ENCODE results near the gene COX5B. TPM values are rescaled to one million over a fixed set of nuclear protein-coding genes. Genes with fewer than 3 reads are reported as not detected.

COX5B gene
- polyA plus RNA-seq, 1 donor (not counting 4 experiments of a cell fraction or from before 2014, with no cell fraction given) = 311 TPM

DNA sequence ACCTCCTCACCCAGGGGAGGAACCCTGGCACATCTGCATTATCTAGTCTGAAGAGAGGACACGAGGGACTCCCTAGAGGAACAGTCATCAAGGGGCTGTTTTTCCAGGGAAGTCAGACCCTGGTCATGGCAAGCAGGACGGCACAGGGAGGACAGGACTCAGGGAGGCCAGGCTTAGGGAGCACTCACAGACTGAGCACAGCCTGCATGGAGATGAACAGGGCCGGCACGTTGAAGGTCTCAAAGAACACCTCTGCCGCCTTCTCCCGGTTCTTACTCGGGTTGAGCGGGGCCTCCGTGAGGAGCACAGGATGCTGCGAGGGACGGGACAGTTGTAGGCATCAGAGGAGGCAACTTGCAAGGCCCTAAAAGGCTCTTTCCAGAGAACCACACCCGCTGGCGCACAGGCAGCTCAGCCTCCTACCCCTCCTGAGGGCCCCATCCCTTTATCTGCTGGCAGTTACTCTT, 12.9 kb downstream of the COX5B start:
- dilution Hi-C loops (cut with MboI; ENCODE audit: extremely low pct_ligation_motif_present, low sequenced_read_pairs) = no loop called here
- Histone ChIP-seq H3K4me1 (ENCODE audit: control insufficient read depth, extremely low read depth, insufficient read depth, low read length) (peaks cover 9% of the 10 kb centered on the region), H3K36me3 (ENCODE audit: control insufficient read depth in 2 of 2, extremely low read depth in 1 of 2, insufficient read depth in 2 of 2, low read length in 2 of 2) (peaks cover 16 to 23% of the 10 kb centered on the region in 2 experiments), H3K27me3 (ENCODE audit: control insufficient read depth, extremely low read depth, insufficient read depth, low read length) (no peaks in the 10 kb centered on the region), H3K4me2 (ENCODE audit: control insufficient read depth, extremely low read depth, insufficient read depth, low read depth, low read length) (no peak overlapping the region), H2AFZ (ENCODE audit: control insufficient read depth, low read length) (no peak overlapping the region), H3K4me3 (ENCODE audit: control insufficient read depth in 2 of 3, extremely low read depth in 1 of 3, insufficient read depth in 2 of 3, low read depth in 1 of 3, low read length in 3 of 3) (no peak overlapping the region), H3K9ac (ENCODE audit: control insufficient read depth, extremely low read depth, insufficient read depth, low read length) (no peak overlapping the region), H3K79me2 (ENCODE audit: control insufficient read depth, insufficient read depth, low read length) (peaks cover 26% of the 10 kb centered on the region), H3K27ac (ENCODE audit: control insufficient read depth, insufficient read depth, low read length) (no peak overlapping the region), H4K20me1 (ENCODE audit: control insufficient read depth, extremely low read depth, insufficient read depth, low read length) (no peaks in the 10 kb centered on the region), H3K9me1 (ENCODE audit: control insufficient read depth, extremely low read depth, insufficient read depth, low read length) (no peaks in the 10 kb centered on the region), H3K9me3 (ENCODE audit: control insufficient read depth, low read depth, low read length) (peaks cover 2% of the 10 kb centered on the region)
- FAIRE-seq (no peak), DNase-seq (ENCODE audit: low read depth, low spot score) (no peak)
- TF ChIP-seq EZH2 (IDR thresholded peaks at IDR 0.05; ENCODE audit: low read length) = no peak
- TF ChIP-seq CTCF (optimal IDR thresholded peaks at IDR 0.05 in 1 of 3, IDR thresholded peaks at IDR 0.05 in 1 of 3, conservative IDR thresholded peaks at IDR 0.05 in 1 of 3; ENCODE audit: extremely low read depth in 1 of 3, insufficient read depth in 2 of 3, low read length in 3 of 3) = no peak

- H2AFZ ChIP-seq (ENCODE audit: control insufficient read depth, low read length) = no peak overlapping the region
- DNase-seq (ENCODE audit: low read depth, low spot score) (no peak), FAIRE-seq (no peak)
- dilution Hi-C loops (cut with MboI; ENCODE audit: extremely low pct_ligation_motif_present, low sequenced_read_pairs) = no loop called here
- H3K79me2 ChIP-seq (ENCODE audit: control insufficient read depth, insufficient read depth, low read length) = peaks cover 26% of the 10 kb centered on the region
- no peaks in the 10 kb centered on the region for H3K9me3 ChIP-seq (ENCODE audit: control insufficient read depth, low read depth, low read length)
- H3K27ac ChIP-seq (ENCODE audit: control insufficient read depth, insufficient read depth, low read length) = no peak overlapping the region
- H3K4me3 ChIP-seq (ENCODE audit: control insufficient read depth in 2 of 3, extremely low read depth in 1 of 3, insufficient read depth in 2 of 3, low read depth in 1 of 3, low read length in 3 of 3) = no peak overlapping the region
- H4K20me1 ChIP-seq (ENCODE audit: control insufficient read depth, extremely low read depth, insufficient read depth, low read length) = no peaks in the 10 kb centered on the region
- no peak overlapping the region for H3K9ac ChIP-seq (ENCODE audit: control insufficient read depth, extremely low read depth, insufficient read depth, low read length)
- H3K4me2 ChIP-seq (ENCODE audit: control insufficient read depth, extremely low read depth, insufficient read depth, low read depth, low read length) = no peak overlapping the region
- peaks cover 9% of the 10 kb centered on the region for H3K4me1 ChIP-seq (ENCODE audit: control insufficient read depth, extremely low read depth, insufficient read depth, low read length)
- TF ChIP-seq EZH2 (IDR thresholded peaks at IDR 0.05; ENCODE audit: low read length) (no peak), CTCF (optimal IDR thresholded peaks at IDR 0.05 in 1 of 3, IDR thresholded peaks at IDR 0.05 in 1 of 3, conservative IDR thresholded peaks at IDR 0.05 in 1 of 3; ENCODE audit: extremely low read depth in 1 of 3, insufficient read depth in 2 of 3, low read length in 3 of 3) (no peak)
- peaks cover 13 to 21% of the 10 kb centered on the region in 2 experiments for H3K36me3 ChIP-seq (ENCODE audit: control insufficient read depth in 2 of 2, extremely low read depth in 1 of 2, insufficient read depth in 2 of 2, low read length in 2 of 2)
- no peaks in the 10 kb centered on the region for H3K9me1 ChIP-seq (ENCODE audit: control insufficient read depth, extremely low read depth, insufficient read depth, low read length)
- no peaks in the 10 kb centered on the region for H3K27me3 ChIP-seq (ENCODE audit: control insufficient read depth, extremely low read depth, insufficient read depth, low read length)
These were observed 13.6 kb downstream of the COX5B start for GRCh38 chr2:97659256-97660043.
